Left renal pelvis (tissue), 4 donors: Measurements from ENCODE around the gene DOCK2. TPM values are rescaled to one million over a fixed set of nuclear protein-coding genes. Genes with fewer than 3 reads are reported as not detected.
"Not testable (repeated sequence)": the region's sequence is repeated elsewhere in the genome, so short reads cannot be mapped to it uniquely, and the experiment has no call there.

Source experiments
- DNase-seq, 4 donors: peaks; one replicate each; pipeline ENCODE4 v3.0.0-alpha.2; 2013; ENCODE audit warnings: low read depth in 4 of 4, low spot score in 3 of 4
- polyA plus RNA-seq, 4 donors: library from polyadenylated mRNA; unstranded; fragments of 120-200 nt; gene quantifications; one replicate each; pipeline ENCODE4 v1.2.1, GENCODE V29; 2013; ENCODE audit not compliant: insufficient read length in 4 of 4

Gene DOCK2
- polyA plus RNA-seq, 4 donors = 2.7 to 5.8 (median 3.0) TPM

DNA sequence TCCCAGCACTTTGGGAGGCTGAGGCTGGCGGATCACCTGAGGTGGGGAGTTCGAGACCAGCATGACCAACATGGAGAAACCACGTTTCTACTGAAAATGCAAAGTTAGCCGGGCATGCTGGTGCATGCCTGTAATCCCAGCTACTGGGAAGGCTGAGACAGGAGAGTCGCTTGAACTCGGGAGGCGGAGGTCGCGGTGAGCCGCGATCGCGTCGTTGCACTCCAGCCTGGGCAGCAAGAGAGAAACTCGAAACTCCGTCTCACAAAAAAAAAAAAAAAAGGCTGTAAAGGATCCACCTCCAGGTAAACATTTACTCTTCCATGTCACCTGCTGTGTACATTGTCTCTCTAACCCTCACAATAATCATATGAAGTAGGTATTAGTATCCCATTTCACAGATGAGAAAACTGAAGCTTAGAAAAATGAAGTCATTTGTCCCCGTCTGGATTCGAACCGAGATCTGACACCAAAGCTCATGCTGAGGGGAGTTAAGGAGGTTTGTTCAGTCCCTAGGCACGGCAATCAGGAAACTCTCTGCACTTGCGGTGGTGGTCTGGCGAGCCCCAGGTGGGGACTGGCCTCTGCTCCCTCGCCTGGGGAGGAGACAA lies 494 bp upstream of the DOCK2 start:
- no peak for DNase-seq

DNA sequence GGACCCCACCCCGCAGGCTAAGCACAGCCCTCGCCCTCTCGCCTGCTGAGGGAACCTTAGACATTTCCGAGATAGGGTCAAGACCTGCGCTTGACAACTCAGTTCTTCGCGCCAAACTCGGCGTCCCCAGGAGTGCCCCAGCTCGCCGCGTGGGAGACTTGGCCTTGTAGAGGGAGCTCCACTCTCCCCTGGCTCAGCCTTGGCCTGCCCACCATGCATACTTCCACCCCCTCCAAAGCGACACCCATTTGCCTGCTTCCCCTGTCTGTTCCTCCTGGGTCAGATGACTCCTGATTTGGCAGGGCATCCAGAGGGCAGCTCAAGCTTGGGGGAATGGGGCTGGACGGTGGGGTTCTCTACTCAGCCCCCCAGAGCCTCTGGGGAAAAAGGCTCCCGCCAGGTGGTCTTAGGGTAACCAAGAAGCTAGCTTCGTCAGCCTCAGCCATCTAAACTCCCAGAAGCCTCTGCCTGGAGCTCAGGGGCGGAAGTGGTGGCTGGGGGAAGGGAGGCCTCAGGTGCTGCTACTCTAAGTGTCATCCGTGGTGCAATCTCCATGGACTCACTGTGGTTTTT lies 560 bp downstream of the DOCK2 start:
- DNase-seq = no peak

DNA sequence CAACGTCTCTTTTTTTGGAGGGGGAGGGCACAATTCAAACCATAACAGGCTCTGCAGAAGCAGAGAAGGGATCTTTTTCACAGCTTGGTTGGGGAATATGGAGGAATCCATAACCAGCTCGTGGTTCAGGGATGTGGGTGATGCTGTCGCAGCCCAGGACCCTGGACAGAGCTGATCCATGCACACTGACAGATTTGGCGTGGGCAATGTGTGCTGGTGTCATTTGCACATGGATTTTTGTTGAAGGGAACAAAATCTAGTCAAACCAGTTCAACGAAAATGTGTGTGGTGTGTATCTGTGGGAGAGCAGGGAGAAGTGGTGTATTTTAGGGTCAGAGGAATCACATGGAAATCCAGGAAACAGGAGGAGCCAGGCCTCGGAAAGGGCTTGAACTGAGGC lies 4.2 kb downstream of the DOCK2 start:
- peak in 2 of 4 donors; percentile 26 to 36 for DNase-seq

DNA sequence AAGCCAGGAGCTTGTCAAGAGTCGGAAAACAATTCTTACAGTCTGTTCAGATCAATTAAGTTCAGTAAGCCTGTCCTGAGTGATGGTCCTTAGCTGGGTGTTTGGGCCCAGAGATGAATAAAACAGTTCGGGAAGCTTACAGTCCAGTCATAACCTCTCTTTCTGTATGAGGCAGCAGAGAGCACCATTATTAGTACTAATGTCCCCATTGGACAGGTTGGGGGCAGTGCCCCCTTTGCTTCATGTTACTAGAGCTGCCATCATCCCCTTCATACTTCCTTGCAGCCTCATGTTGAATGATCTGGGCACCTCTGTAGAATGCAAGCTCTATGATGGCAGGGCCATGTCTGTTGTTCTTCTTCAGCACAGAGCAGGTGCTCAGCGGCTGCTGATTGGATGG lies 9.8 kb downstream of the DOCK2 start:
- no peak for DNase-seq

DNA sequence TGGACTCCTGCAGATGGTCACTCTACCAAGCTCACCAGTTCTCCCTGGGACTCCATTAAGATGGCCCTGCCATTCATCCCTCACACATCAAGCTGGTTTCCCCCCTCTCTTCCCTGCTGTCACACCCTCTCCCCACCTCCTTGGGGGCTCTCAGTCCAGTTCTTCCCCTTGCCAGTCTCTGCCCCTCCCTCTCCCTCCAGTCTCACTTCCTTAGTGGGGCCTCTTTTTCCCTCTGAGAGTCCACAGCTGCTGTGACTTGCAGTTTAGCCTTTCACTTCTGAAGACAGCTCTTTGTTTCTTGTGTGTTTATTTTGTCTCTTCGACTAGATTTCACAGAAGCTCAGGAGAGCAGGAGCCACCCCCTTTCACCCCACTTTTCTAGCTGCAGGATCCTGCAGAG lies 10.5 kb downstream of the DOCK2 start:
- DNase-seq = no peak

DNA sequence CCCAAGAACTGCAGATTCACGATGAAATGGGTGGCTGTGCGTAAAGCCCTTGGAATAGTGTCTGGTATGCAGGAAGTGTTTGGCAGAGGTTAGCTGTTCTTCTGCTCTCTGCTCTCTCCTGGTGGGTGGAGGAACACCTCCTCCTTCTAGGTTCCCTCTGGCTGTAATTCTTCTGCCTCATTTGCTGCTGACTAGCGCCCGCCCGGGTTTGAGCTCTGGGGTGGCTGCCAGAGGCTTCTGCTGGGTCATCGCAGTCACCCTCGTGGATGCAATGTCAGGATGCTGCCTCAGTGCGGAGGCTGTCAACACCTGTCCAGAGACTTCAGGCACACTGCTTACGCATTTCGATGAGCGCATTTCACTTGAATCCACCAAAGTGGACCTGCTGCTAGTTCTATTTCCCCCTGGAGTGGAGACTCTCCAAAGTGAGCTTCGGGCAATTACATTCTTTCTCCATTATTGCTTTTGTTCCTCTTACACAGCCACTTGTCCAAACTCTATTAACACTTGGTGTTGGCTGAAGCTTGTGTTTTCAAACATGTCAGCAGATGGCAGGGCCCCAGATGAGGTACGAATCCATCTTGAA lies 11.7 kb downstream of the DOCK2 start:
- no peak for DNase-seq

DNA sequence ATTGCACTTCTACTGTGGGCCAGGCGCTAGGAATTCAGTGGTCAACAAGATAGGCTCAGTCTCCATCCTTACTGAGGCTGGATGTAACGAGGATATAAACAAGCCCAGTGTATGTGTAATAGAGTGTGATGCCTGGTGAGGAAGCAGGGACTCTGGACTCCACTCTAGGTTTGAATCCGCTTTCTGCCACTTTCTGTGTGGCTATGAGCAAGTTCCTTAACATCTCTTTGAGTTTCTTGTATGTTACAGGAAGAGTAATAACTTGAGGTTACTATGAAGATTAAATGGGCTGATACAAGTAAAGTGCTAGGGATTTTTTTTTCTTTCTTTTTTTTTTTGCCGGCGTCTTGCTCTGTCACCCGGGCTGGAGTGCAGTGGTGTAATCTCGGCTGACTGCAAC lies 12.4 kb downstream of the DOCK2 start:
- DNase-seq = no peak

DNA sequence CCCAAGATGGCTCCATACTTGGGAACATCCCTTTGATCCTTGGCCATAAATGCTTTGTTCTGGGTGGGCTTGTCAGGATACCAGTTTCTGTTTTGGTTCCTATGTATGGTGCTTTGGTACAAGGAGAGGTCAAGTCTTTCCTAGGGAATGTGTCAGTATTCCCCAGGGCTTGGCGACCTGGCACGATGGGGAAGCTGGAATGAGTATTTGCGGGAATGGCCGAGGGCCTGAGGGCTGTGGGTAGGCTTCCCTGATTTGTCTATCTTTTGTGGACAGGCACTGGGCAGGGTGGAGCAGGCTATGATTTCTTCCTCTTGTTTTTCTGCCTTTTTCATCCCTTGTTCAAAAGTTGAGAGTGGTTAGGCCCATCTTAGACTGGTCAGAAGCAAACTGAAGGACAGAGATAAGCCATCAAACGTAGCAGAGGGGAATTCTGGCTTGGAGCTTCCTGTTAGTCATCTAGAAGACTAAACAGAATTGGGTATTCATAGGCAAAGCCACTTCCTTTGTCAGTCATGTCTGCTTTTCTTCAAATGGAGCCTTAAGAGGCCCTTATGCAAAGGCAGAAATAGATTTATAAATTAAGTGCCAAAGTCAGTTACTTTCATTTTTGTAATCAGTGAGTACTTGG lies 13.7 kb downstream of the DOCK2 start:
- no peak for DNase-seq

DNA sequence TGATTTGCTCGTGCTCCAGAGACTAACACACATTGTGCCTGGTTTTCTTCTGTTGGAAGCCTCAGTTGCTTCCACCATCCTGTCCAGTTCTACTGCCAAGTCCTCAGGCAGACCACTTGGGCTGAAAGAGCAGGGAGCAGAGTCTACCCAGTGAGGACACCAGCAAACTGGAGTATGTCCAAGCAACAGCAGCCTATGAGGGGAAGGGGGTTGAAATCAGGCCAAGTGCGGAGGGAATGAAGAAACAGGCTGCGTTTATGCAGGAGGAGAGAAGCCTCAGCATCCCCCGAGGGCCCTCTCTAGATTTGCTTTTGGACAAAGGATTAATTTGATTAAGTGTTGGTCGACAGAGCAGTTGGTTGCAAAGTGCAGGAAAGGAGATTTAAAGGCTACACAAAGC lies 14.5 kb downstream of the DOCK2 start:
- DNase-seq = no peak

DNA sequence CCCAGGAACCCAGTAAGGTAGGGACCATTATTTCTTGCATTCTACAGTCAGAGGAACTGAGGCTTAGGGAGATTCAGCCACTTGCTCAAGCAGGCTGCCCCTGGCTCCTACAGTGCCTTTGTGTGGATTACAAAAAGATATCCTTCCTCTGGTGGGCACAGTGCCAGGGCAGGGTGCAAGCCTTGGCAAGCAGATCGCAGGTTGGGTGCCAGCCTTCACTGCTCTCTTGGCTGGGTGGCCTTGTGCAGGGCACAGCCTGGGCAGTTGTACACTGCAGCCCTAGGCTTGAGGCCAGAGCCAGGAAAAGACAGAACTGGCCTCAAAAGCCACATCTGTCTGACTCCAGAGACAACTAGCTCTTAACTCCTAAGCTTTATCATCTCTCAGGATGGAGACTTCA lies 15.0 kb downstream of the DOCK2 start:
- no peak for DNase-seq

DNA sequence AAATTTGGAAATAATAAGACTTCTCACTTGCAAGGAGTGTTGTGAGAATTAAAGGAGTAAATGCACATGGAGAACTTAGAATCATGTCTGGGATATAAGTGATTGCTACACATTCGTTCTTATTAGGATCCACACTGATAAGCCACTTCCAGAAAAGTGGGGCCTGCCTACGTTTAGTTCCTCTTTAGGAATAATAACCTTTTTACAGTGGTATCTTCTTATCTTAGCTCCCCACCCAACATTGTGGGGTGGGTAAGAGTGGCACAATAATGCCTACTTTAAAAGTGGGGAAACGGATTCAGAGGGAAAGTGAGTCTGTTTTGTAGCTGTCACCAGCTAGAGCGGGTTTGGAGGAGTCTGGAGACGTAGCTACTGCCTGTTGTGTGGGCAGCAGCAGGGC lies 16.0 kb downstream of the DOCK2 start:
- no peak for DNase-seq

DNA sequence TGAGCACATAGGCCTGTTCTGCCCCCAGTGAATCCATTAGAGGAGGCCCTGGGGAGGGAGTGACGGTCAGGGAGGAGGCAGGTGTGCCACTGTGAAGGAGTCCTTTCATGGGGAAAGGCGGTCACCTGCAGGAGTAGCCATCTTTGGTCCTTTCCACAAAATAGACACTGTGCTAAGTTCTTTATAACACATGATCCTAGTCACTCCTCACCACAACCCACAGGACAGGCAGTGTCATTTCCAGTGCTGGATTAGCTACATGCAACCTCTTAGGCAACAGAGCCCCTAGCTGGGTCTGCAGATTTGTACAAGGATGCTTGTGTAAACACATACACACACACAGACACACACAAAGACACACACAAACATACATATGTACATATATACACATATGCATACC lies 18.3 kb downstream of the DOCK2 start:
- DNase-seq = no peak

DNA sequence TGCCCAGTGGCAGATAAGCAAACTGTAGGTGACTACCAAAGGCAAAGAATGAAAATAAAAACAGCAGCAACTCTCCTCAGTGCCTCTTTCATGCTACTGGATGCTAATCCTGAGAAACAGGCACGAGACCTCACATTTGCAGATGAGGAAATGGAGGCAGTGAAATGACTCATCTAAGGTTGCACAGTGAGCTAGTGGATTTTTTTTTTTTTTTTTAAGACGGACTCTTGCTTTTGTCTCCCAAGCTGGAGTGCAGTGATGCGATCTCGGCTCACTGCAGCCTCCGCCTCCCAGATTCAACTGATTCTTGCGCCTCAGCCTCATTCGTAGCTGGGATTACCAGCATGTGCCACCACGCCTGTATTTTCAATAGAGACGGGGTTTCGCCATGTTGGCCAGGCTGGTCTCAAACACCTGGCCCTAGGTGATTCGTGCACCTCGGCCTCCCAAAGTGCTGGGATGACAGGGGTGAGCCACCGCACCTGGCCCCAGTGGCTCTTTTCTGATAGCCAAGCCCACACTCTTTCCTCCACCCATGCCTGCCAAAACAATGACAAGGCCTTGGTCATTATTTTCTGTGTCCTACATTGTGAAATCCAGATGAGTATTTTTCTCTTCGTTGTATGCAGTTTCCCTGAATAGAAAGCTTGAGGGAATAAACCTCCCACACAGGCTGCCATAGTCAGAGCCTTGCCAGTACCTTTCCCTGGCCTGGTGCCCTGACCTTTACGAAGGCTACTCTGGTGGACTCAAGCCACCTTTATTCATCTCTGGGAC lies 19.2 kb downstream of the DOCK2 start:
- no peak for DNase-seq

DNA sequence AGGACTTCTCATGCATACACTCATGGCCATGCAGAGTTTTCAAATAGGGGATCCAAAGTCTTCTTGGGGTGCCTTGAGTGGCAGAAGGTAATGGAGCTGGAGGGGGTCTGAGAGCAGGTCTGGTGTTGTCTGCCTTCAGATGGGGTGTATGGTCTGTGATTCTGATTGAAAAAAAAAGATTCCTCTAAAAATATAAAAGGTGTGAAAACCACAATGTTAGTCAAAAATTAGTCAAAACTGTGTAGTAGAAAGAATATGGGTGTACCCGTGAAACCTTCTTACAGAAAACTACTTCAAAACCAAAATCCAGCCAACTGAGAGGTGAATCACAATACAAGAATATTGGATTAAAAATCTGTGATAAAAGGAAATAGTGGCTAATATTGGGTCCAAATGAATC lies 20.1 kb downstream of the DOCK2 start:
- DNase-seq = no peak

DNA sequence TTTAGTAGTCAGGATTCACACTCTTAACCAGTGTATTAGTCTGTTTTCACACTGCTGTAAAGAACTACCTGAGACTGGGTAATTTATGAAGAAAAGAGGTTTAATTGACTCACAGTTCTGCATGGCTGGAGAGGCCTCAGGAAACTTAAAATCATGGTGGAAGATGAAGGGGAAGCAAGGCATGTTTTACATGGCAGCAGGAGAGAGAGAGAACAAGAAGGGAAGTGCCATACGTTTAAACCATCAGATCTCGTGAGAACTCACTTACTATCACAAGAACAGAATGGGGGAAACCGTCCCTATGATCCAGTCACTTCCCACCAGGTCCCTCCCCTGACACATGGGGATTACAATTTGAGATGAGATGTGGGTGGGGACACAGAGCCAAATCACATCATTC lies 25.4 kb downstream of the DOCK2 start:
- DNase-seq = not testable (repeated sequence)

DNA sequence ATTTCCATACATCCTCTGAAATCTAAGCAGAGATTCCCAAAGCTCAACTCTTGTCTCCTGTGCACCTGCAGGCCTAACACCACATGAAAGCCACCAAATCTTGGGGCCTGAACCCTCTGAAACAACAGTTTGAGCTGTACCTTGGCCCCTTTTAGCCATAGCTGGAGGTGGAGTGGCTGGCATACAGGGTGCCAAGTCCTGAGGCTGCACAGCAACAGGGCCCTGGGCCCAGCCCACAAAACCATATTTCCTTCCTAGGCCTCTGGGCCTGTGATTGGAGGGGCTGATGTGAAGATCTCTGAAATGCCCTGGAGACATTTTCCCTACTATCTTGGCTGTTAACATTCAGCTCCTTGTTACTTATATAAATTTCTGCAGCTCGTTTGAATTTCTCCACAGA lies 26.5 kb downstream of the DOCK2 start:
- DNase-seq = no peak

DNA sequence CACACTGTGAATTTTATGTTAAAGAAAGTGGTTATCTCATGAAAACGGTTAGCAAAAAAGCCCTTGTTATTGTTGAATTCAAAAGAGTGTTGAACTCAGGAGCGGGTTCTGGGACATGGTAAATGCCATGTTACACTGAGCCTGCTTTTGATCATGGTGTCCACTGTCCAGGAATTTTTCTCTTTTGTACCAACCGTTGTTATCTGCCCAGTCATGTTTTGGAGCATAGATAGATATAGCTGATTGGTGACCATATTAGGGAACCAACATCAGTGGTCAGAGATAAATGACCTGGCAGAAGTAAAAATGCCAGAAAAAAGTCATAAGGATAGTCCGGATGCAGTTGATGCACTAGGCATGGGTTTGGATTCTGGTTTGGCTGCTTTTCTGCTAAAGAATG lies 29.3 kb downstream of the DOCK2 start:
- DNase-seq = no peak

DNA sequence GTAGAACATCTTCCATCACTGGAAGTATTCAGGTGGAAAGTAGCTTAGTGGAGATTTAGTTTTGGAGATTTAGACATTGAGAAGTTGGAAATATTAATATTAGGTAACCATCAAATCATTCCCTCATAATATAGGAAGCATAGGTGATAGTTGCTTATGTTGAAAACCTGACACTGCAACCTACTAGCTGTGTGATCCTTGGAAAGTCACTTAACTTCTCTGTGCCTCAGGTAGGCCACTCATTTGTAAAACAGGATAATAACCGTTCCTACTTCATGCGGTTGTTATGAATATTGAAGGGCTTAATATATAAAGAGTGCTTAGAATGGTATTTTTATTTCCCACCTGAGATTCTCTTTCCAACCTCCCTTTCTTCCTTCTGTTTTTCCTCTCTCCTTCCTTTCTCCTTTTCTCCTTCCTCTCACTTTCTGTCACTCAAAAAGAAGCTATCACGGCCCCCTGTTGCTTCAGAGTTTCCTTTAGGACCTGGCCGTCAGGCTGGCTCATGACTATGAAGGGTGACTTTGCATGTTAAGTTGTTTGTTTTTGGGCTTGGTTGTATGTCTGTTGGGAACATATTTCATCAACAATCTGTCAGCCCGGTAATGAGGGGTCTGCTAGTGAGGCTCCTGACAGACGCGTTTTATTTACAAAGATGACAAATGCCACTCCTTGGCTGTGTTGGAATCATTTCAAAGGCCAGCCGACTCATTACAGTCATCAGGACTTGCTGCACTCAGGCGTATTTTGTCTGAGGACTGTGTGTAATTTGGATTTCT lies 31.0 kb downstream of the DOCK2 start:
- no peak for DNase-seq

DNA sequence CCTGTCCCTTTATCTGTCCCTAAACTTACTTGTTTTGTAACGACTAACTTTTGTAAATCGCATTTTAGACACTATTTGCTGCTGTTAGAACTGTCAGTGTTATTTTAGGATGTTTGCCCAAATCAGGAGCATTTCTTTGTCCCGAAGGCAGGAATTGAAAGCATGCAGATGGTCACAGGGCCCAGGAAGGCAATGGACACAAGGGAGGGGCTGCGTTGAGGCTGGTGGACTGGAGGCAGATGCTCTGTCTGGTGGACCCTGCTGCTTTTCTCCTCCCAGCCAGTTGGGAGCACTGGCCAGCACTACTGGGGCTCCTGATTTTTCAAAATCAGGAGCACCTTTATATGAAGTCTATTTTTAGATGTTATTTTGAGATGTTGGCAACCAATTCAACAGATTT lies 31.7 kb downstream of the DOCK2 start:
- no peak for DNase-seq

DNA sequence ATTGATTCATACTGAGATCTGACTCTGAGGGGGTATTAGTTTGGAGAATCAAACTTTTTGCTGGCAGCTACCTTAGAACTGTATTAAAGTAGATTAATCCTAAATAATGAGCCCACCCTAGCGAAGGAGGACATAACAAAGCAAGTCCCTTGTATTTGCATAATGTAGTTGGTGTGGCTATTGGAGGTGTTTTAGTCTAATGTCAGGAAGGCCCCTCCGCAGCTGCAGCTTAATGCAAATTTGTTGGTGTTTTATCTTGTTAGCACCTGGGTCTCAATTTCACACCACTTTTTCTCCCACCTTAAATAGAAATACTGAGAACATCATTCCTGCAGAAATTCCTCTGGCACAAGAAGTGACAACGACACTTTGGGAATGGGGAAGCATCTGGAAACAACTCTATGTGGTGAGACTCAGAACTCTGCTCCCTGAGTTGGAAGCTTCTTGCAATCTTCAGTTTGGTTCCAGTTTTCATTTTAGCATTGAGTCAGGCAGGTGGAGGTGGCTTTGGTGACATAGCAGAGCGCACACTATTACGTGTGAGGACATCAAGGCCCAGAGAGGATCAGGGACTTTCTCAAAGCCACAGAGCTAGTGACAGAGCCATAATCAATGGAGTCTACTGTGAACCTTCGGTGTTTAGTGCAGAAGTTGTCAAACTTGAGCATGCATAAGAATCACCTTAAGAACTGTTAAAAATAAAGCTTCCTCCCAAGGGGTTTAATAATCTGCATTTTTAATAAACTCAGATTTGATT lies 33.9 kb downstream of the DOCK2 start:
- DNase-seq = no peak
